Trophoblast cell (in vitro differentiated cells and primary cell): Measurements from ENCODE around the gene SMDT1.

Experiments
- DNase-seq, 2 donors: peaks; one replicate each; pipeline ENCODE4 v3.0.0-alpha.2; 2016
- H2AFZ ChIP-seq: 2 replicates; pipeline ENCODE4 v1.6.1; 2013; ENCODE audit warnings: low read length, moderate library complexity, mild to moderate bottlenecking; ENCODE audit not compliant: insufficient read depth, poor library complexity
- H2AK5ac ChIP-seq: 2 replicates; pipeline ENCODE4 v1.6.1; 2013; ENCODE audit warnings: mild to moderate bottlenecking, low read length
- H2BK120ac ChIP-seq: 2 replicates; pipeline ENCODE4 v1.6.1; 2013; ENCODE audit warnings: low read length, mild to moderate bottlenecking, moderate library complexity; ENCODE audit not compliant: insufficient read depth, poor library complexity
- H2BK12ac ChIP-seq: 2 replicates; pipeline ENCODE4 v1.6.1; 2013; ENCODE audit warnings: mild to moderate bottlenecking, low read length, moderate library complexity
- H2BK5ac ChIP-seq: 2 replicates; pipeline ENCODE4 v1.6.1; 2013; ENCODE audit warnings: low read length, low read depth, moderate library complexity, mild to moderate bottlenecking; ENCODE audit not compliant: poor library complexity
- H3K14ac ChIP-seq: 2 replicates; pipeline ENCODE4 v1.6.1; 2013; ENCODE audit warnings: mild to moderate bottlenecking, low read length
- H3K18ac ChIP-seq: 2 replicates; pipeline ENCODE4 v1.6.1; 2013; ENCODE audit warnings: mild to moderate bottlenecking, low read length
- H3K23ac ChIP-seq: 2 replicates; pipeline ENCODE4 v1.6.1; 2013; ENCODE audit warnings: low read length
- H3K27ac ChIP-seq: 2 replicates; pipeline ENCODE4 v1.5.1; 2013; ENCODE audit warnings: low read depth, mild to moderate bottlenecking, inconsistent platforms, low read length, moderate library complexity
- H3K27me3 ChIP-seq: 2 replicates; pipeline ENCODE4 v1.6.1; 2013; ENCODE audit warnings: inconsistent platforms, mild to moderate bottlenecking, low read length, moderate library complexity; ENCODE audit not compliant: insufficient read depth
- H3K36me3 ChIP-seq, 2 experiments: 1 replicate in 1 of 2; 2 replicates in 1 of 2; pipeline ENCODE4 v1.6.1; 2013; ENCODE audit warnings: low read length in 2 of 2, mild to moderate bottlenecking in 2 of 2, moderate library complexity in 1 of 2; ENCODE audit not compliant: insufficient read depth in 2 of 2, control insufficient read depth in 1 of 2
- H3K4ac ChIP-seq: 2 replicates; pipeline ENCODE4 v1.6.1; 2013; ENCODE audit warnings: low read depth, mild to moderate bottlenecking, low read length, moderate library complexity
- H3K4me1 ChIP-seq, 2 experiments: 1 replicate in 1 of 2; 2 replicates in 1 of 2; pipeline ENCODE4 v1.6.1; 2013; ENCODE audit warnings: low read length in 2 of 2, mild to moderate bottlenecking in 2 of 2, moderate library complexity in 1 of 2; ENCODE audit not compliant: insufficient read depth in 2 of 2, control insufficient read depth in 1 of 2
- H3K4me2 ChIP-seq: 2 replicates; pipeline ENCODE4 v1.6.1; 2013; ENCODE audit warnings: inconsistent platforms, mild to moderate bottlenecking, low read length, moderate library complexity
- H3K4me3 ChIP-seq: 2 replicates; pipeline ENCODE4 v1.5.1; 2013; ENCODE audit warnings: mild to moderate bottlenecking, low read depth, low read length, inconsistent platforms
- H3K79me1 ChIP-seq: one replicate; pipeline ENCODE4 v1.6.1; 2013; ENCODE audit warnings: low read length
- H3K79me2 ChIP-seq: 2 replicates; pipeline ENCODE4 v1.6.1; 2013; ENCODE audit warnings: low read length, mild to moderate bottlenecking; ENCODE audit not compliant: control insufficient read depth, insufficient read depth, poor library complexity
- H3K9ac ChIP-seq: 2 replicates; pipeline ENCODE4 v1.6.1; 2013; ENCODE audit warnings: mild to moderate bottlenecking, low read length
- H3K9me3 ChIP-seq: 2 replicates; pipeline ENCODE4 v1.6.1; 2013; ENCODE audit warnings: low read depth, mild to moderate bottlenecking, control low read depth, inconsistent platforms, low read length; ENCODE audit not compliant: insufficient read depth
- H4K12ac ChIP-seq: 2 replicates; pipeline ENCODE4 v1.6.1; 2013; ENCODE audit warnings: low read depth, mild to moderate bottlenecking, low read length, moderate library complexity
- H4K8ac ChIP-seq: 2 replicates; pipeline ENCODE4 v1.6.1; 2013; ENCODE audit warnings: low read depth, mild to moderate bottlenecking, low read length, moderate library complexity
- H4K91ac ChIP-seq: one replicate; pipeline ENCODE4 v1.6.1; 2013; ENCODE audit warnings: low read depth, mild to moderate bottlenecking, low read length, moderate library complexity
- WGBS: extraction: QIAGEN DNeasy Blood & Tissue Kit; methylation state at CpG from one replicate; pipeline ENCODE4 v1.1.7; 2013; ENCODE audit warnings: missing lambda C conversion rate; ENCODE audit not compliant: insufficient read length, insufficient coverage; ENCODE audit errors: extremely low coverage; 5-methylcytosine and 5-hydroxymethylcytosine counted together

Gene SMDT1

DNA sequence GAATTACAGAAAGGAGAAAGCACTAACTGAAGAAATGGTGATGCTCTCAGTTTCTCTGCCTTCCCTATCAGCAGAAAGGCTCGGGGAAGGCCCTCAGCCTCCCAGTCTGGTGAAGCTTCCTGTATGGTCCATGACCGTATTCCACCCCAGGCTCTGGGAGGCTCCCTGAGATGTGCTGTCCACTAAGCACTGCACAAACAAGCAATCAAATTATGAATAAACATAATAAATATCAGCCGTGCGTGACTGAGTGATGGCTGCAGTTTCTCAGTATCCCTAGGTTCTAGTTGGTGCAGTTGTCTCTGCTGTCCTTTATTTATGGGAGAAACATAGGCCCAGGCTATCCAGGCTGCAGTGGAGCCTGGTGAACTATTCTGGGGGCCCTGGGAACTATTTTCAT lies 3.6 kb downstream of the SMDT1 start:
- Histone ChIP-seq H2BK12ac (no peak overlapping the region), H4K8ac (no peak overlapping the region), H2AFZ (no peak overlapping the region), H3K18ac (no peak overlapping the region), H3K4ac (no peak overlapping the region), H3K27me3 (no peaks in the 10 kb centered on the region), H4K91ac (no peak overlapping the region), H2AK5ac (no peak overlapping the region), H3K4me3 (no peak overlapping the region), H3K9ac (no peak overlapping the region), H3K4me1 (peaks cover 8 to 10% of the 10 kb centered on the region in 2 experiments), H2BK5ac (no peak overlapping the region), H3K14ac (no peak overlapping the region), H3K79me2 (peaks cover 4% of the 10 kb centered on the region), H3K9me3 (no peaks in the 10 kb centered on the region), H3K4me2 (no peak overlapping the region), H3K36me3 (peaks cover 9 to 29% of the 10 kb centered on the region in 2 experiments), H4K12ac (no peak overlapping the region), H3K23ac (no peak overlapping the region), H3K27ac (no peak overlapping the region), H2BK120ac (no peak overlapping the region), H3K79me1 (peaks cover 8% of the 10 kb centered on the region)
- WGBS, result no CpG with 5 or more reads among the region's 4 CpGs
- no peak for DNase-seq

- Histone ChIP-seq H3K4me1 (peaks cover 2 to 4% of the 10 kb centered on the region in 2 experiments), H3K9ac (no peak overlapping the region), H2AK5ac (no peak overlapping the region), H3K79me2 (peaks cover 2% of the 10 kb centered on the region), H3K18ac (no peak overlapping the region), H2BK5ac (no peak overlapping the region), H4K91ac (no peak overlapping the region), H3K4me2 (no peak overlapping the region), H3K14ac (no peak overlapping the region), H4K8ac (no peak overlapping the region), H3K9me3 (no peaks in the 10 kb centered on the region), H3K27ac (no peak overlapping the region), H2AFZ (no peak overlapping the region), H3K36me3 (peaks cover 10 to 29% of the 10 kb centered on the region in 2 experiments), H4K12ac (no peak overlapping the region), H3K79me1 (no peaks in the 10 kb centered on the region), H2BK120ac (no peak overlapping the region), H3K27me3 (no peaks in the 10 kb centered on the region), H3K4me3 (no peak overlapping the region), H2BK12ac (no peak overlapping the region), H3K4ac (no peak overlapping the region), H3K23ac (no peak overlapping the region)
- WGBS, result no CpG with 5 or more reads among the region's 8 CpGs
- DNase-seq, result no peak
These were observed 5.4 kb downstream of the SMDT1 start for GRCh38 chr22:42084874-42085273.

- no peak overlapping the region for H3K27ac ChIP-seq
- no peak overlapping the region for H3K14ac ChIP-seq
- H3K4me3 ChIP-seq, result no peak overlapping the region
- no peak overlapping the region for H3K9ac ChIP-seq
- H3K27me3 ChIP-seq, result no peaks in the 10 kb centered on the region
- no peak overlapping the region for H2AFZ ChIP-seq
- H3K23ac ChIP-seq, result no peak overlapping the region
- peaks cover 6% of the 10 kb centered on the region for H3K79me2 ChIP-seq
- H4K12ac ChIP-seq, result no peak overlapping the region
- H2BK5ac ChIP-seq, result no peak overlapping the region
- H3K4ac ChIP-seq, result no peak overlapping the region
- no peak overlapping the region for H2BK120ac ChIP-seq
- WGBS, result no CpG with 5 or more reads among the region's 6 CpGs
- H3K36me3 ChIP-seq, result peaks cover 10 to 29% of the 10 kb centered on the region in 2 experiments
- H3K9me3 ChIP-seq, result peaks cover 2% of the 10 kb centered on the region
- no peaks in the 10 kb centered on the region for H3K79me1 ChIP-seq
- H3K18ac ChIP-seq, result no peak overlapping the region
- no peak for DNase-seq
- H4K8ac ChIP-seq, result no peak overlapping the region
- no peak overlapping the region for H4K91ac ChIP-seq
- no peak overlapping the region for H2AK5ac ChIP-seq
- peaks cover under 1 to 2% of the 10 kb centered on the region in 2 experiments for H3K4me1 ChIP-seq
- no peak overlapping the region for H2BK12ac ChIP-seq
- no peak overlapping the region for H3K4me2 ChIP-seq
These were observed 6.6 kb downstream of the SMDT1 start for GRCh38 chr22:42086051-42086450.

GRCh38 chr22:42090596-42091454 lies 11.3 kb downstream of the SMDT1 start, which contains the start of gene NDUFA6:
TSS of gene NDUFA6 (minus strand) at chr22:42090772. CDS start at chr22:42090744, 28 bp downstream.
- peak; percentile 100 for DNase-seq
- H4K91ac ChIP-seq, result peak within 1 kb of the TSS; percentile 8
- peak within 1 kb of the TSS; percentile 60 for H3K27ac ChIP-seq
- H2BK120ac ChIP-seq, result peak within 1 kb of the TSS; percentile 12
- H2BK5ac ChIP-seq, result peak within 1 kb of the TSS; percentile 4
- H2BK12ac ChIP-seq, result no peak within 1 kb of the TSS
- peaks cover 1 to 10% of the 10 kb centered on the region in 2 experiments for H3K36me3 ChIP-seq
- H3K18ac ChIP-seq, result peak within 1 kb of the TSS; percentile 95
- peak within 1 kb of the TSS; percentile 38 for H4K12ac ChIP-seq
- H3K4me3 ChIP-seq, result peak within 1 kb of the TSS; percentile 97
- H3K79me2 ChIP-seq, result peaks cover 6% of the 10 kb centered on the region
- peaks cover 5 to 6% of the 10 kb centered on the region in 2 experiments for H3K4me1 ChIP-seq
- no peak within 1 kb of the TSS for H3K23ac ChIP-seq
- peak within 1 kb of the TSS; percentile 68 for H4K8ac ChIP-seq
- peaks cover 2% of the 10 kb centered on the region for H3K9me3 ChIP-seq
- H3K79me1 ChIP-seq, result no peaks in the 10 kb centered on the region
- H3K27me3 ChIP-seq, result no peaks in the 10 kb centered on the region
- peak within 1 kb of the TSS; percentile 97 for H3K9ac ChIP-seq
- peak within 1 kb of the TSS; percentile 18 for H3K14ac ChIP-seq
- WGBS, result no CpG with 5 or more reads among the region's 71 CpGs
- H3K4ac ChIP-seq, result peak within 1 kb of the TSS; percentile 80
- peak within 1 kb of the TSS; percentile 97 for H3K4me2 ChIP-seq
- H2AFZ ChIP-seq, result peak within 1 kb of the TSS; percentile 69
- H2AK5ac ChIP-seq, result no peak within 1 kb of the TSS
